Glutamatergic neuron (in vitro differentiated cells): Measurements from ENCODE around the gene COPZ1. TPM values are rescaled to one million over a fixed set of nuclear protein-coding genes. Genes with fewer than 3 reads are reported as not detected.
A peak's percentile ranks its signal among the peaks of the same experiment; 100 is the strongest.

Source experiments
- DNase-seq: peaks from one replicate; pipeline ENCODE4 v3.0.0; 2022
- H3K27ac Mint-ChIP-seq: one replicate; pipeline ENCODE4 v1.8.0; 2020; ENCODE audit warnings: mild to moderate bottlenecking, mixed read lengths, inconsistent platforms; ENCODE audit not compliant: unreplicated experiment
- H3K27me3 Mint-ChIP-seq: one replicate; pipeline ENCODE4 v1.8.0; 2020; ENCODE audit warnings: mild to moderate bottlenecking, moderate library complexity, mixed read lengths, inconsistent platforms; ENCODE audit not compliant: unreplicated experiment
- H3K36me3 Mint-ChIP-seq: one replicate; pipeline ENCODE4 v1.8.0; 2020; ENCODE audit warnings: mild to moderate bottlenecking, mixed read lengths, inconsistent platforms; ENCODE audit not compliant: unreplicated experiment
- H3K4me1 Mint-ChIP-seq: one replicate; pipeline ENCODE4 v1.8.0; 2020; ENCODE audit warnings: mild to moderate bottlenecking, low read depth, mixed read lengths, inconsistent platforms; ENCODE audit not compliant: unreplicated experiment
- H3K4me3 Mint-ChIP-seq: one replicate; pipeline ENCODE4 v1.8.0; 2020; ENCODE audit warnings: mild to moderate bottlenecking, mixed read lengths, inconsistent platforms; ENCODE audit not compliant: unreplicated experiment
- H3K9me3 Mint-ChIP-seq: one replicate; pipeline ENCODE4 v1.8.0; 2020; ENCODE audit warnings: mild to moderate bottlenecking, moderate library complexity, mixed read lengths, inconsistent platforms; ENCODE audit not compliant: unreplicated experiment
- CTCF ChIP-seq: fragments of 200-600 bp; sonication (generic); IDR thresholded peaks from one replicate; pipeline ENCODE4 v1.5.0; 2021; ENCODE audit not compliant: partially characterized antibody, unreplicated experiment
- total RNA-seq: library from RNA; stranded (reverse); fragmentation: NEBNext Ultra II Directional; extraction: Animal tissue kit (Norgen Biotek cat#: 25700); gene quantifications from one replicate; pipeline ENCODE4 v1.2.1, GENCODE V29; 2021; ENCODE audit not compliant: unreplicated experiment

Gene COPZ1
- total RNA-seq, 1 donor from 2014 or later, result 88.6 TPM

GRCh38 chr12:54355104-54355815 lies 30.3 kb downstream of the COPZ1 start:
- peaks cover 11% of the 10 kb centered on the region for H3K9me3 Mint-ChIP-seq
- H3K36me3 Mint-ChIP-seq, result peaks cover 8% of the 10 kb centered on the region
- TF ChIP-seq CTCF, result no peak
- peaks cover 11% of the 10 kb centered on the region for H3K27me3 Mint-ChIP-seq
- H3K27ac Mint-ChIP-seq, result peak overlapping the region; percentile 77
- peak overlapping the region; percentile 74 for H3K4me3 Mint-ChIP-seq
- peaks cover 50% of the 10 kb centered on the region for H3K4me1 Mint-ChIP-seq
- no peak for DNase-seq

GRCh38 chr12:54356228-54356627 lies 31.3 kb downstream of the COPZ1 start:
- peaks cover 7% of the 10 kb centered on the region for H3K9me3 Mint-ChIP-seq
- DNase-seq, result no peak
- H3K36me3 Mint-ChIP-seq, result peaks cover 3% of the 10 kb centered on the region
- peaks cover 11% of the 10 kb centered on the region for H3K27me3 Mint-ChIP-seq
- peak overlapping the region; percentile 29 for H3K27ac Mint-ChIP-seq
- H3K4me1 Mint-ChIP-seq, result peaks cover 48% of the 10 kb centered on the region
- H3K4me3 Mint-ChIP-seq, result peak overlapping the region; percentile 56
- TF ChIP-seq CTCF, result no peak

- TF ChIP-seq CTCF, result no peak
- Mint-ChIP-seq H3K4me3 (peak overlapping the region; percentile 56), H3K4me1 (peaks cover 41% of the 10 kb centered on the region), H3K27ac (peak overlapping the region; percentile 69), H3K36me3 (no peaks in the 10 kb centered on the region), H3K27me3 (peaks cover 9% of the 10 kb centered on the region), H3K9me3 (peaks cover 7% of the 10 kb centered on the region)
- no peak for DNase-seq
Observed at GRCh38 chr12:54356951-54357356, 32.0 kb downstream of the COPZ1 start.

- H3K4me1 Mint-ChIP-seq, result peaks cover 35% of the 10 kb centered on the region
- peaks cover 7% of the 10 kb centered on the region for H3K9me3 Mint-ChIP-seq
- H3K27ac Mint-ChIP-seq, result peak overlapping the region; percentile 69
- no peak for DNase-seq
- no peak for TF ChIP-seq CTCF
- no peak overlapping the region for H3K4me3 Mint-ChIP-seq
- H3K27me3 Mint-ChIP-seq, result peaks cover 9% of the 10 kb centered on the region
- H3K36me3 Mint-ChIP-seq, result no peaks in the 10 kb centered on the region
Observed at GRCh38 chr12:54357506-54358190, 32.7 kb downstream of the COPZ1 start.
